Measurements from ENCODE around the gene RBM46.
A peak's percentile ranks its signal among the peaks of the same experiment; 100 is the strongest.

The RBM46 gene

GRCh38 chr4:154781126-154781982 is at the start of gene RBM46:
TSS of gene RBM46 (plus strand) at chr4:154781272. CDS start at chr4:154796753, 15,481 bp downstream.
- Mint-ChIP-seq H3K27me3 (peaks cover 12% of the 10 kb centered on the region), H3K4me1 (no peaks in the 10 kb centered on the region), H3K27ac (no peak within 1 kb of the TSS), H3K9me3 (no peaks in the 10 kb centered on the region), H3K36me3 (ENCODE audit: low read depth) (no peaks in the 10 kb centered on the region), H3K4me3 (no peak within 1 kb of the TSS)
- ATAC-seq = no peak
- no peak for DNase-seq

- ATAC-seq (no peak), DNase-seq (no peak)
- no peak overlapping the region for H3K4me3 Mint-ChIP-seq
- no peaks in the 10 kb centered on the region for H3K9me3 Mint-ChIP-seq
- no peaks in the 10 kb centered on the region for H3K36me3 Mint-ChIP-seq (ENCODE audit: low read depth)
- H3K4me1 Mint-ChIP-seq = no peaks in the 10 kb centered on the region
- no peak overlapping the region for H3K27ac Mint-ChIP-seq
- peaks cover 15% of the 10 kb centered on the region for H3K27me3 Mint-ChIP-seq
Measured at GRCh38 chr4:154731756-154732155, 49.3 kb upstream of the RBM46 start.

GRCh38 chr4:154732669-154733068 is 48.4 kb upstream of the RBM46 start:
- no peak overlapping the region for H3K27ac Mint-ChIP-seq
- H3K4me3 Mint-ChIP-seq = no peak overlapping the region
- no peak for DNase-seq
- H3K9me3 Mint-ChIP-seq = no peaks in the 10 kb centered on the region
- no peaks in the 10 kb centered on the region for H3K4me1 Mint-ChIP-seq
- no peaks in the 10 kb centered on the region for H3K36me3 Mint-ChIP-seq (ENCODE audit: low read depth)
- peaks cover 15% of the 10 kb centered on the region for H3K27me3 Mint-ChIP-seq
- ATAC-seq = no peak

- Mint-ChIP-seq H3K4me1 (peaks cover under 1% of the 10 kb centered on the region), H3K36me3 (ENCODE audit: low read depth) (no peaks in the 10 kb centered on the region), H3K27ac (no peak overlapping the region), H3K4me3 (no peak overlapping the region), H3K27me3 (peaks cover 25% of the 10 kb centered on the region), H3K9me3 (no peaks in the 10 kb centered on the region)
- DNase-seq (no peak), ATAC-seq (no peak)
Measured at GRCh38 chr4:154736770-154737169, 44.3 kb upstream of the RBM46 start.

- no peak overlapping the region for H3K27ac Mint-ChIP-seq
- peaks cover 9% of the 10 kb centered on the region for H3K4me1 Mint-ChIP-seq
- H3K36me3 Mint-ChIP-seq (ENCODE audit: low read depth) = no peaks in the 10 kb centered on the region
- peaks cover 34% of the 10 kb centered on the region for H3K27me3 Mint-ChIP-seq
- H3K9me3 Mint-ChIP-seq = no peaks in the 10 kb centered on the region
- ATAC-seq (no peak), DNase-seq (no peak)
- H3K4me3 Mint-ChIP-seq = no peak overlapping the region
Measured at GRCh38 chr4:154738426-154738825, 42.6 kb upstream of the RBM46 start.

GRCh38 chr4:154739111-154739510 is 42.0 kb upstream of the RBM46 start:
- Mint-ChIP-seq H3K9me3 (no peaks in the 10 kb centered on the region), H3K4me3 (no peak overlapping the region)

GRCh38 chr4:154740462-154740861 is 40.6 kb upstream of the RBM46 start:
- no peak for DNase-seq
- Mint-ChIP-seq H3K36me3 (ENCODE audit: low read depth) (peaks cover 1% of the 10 kb centered on the region), H3K9me3 (no peaks in the 10 kb centered on the region), H3K27ac (no peak overlapping the region), H3K27me3 (peaks cover 47% of the 10 kb centered on the region), H3K4me1 (peaks cover 17% of the 10 kb centered on the region), H3K4me3 (no peak overlapping the region)
- no peak for ATAC-seq

More at GRCh38 chr4:154739111-154739510, 42.0 kb upstream of the RBM46 start:
- Mint-ChIP-seq H3K4me1 (peaks cover 14% of the 10 kb centered on the region), H3K36me3 (ENCODE audit: low read depth) (peaks cover 1% of the 10 kb centered on the region), H3K27ac (no peak overlapping the region), H3K27me3 (peaks cover 35% of the 10 kb centered on the region)
- no peak for DNase-seq
- no peak for ATAC-seq

- ATAC-seq (no peak), DNase-seq (no peak)
- Mint-ChIP-seq H3K36me3 (ENCODE audit: low read depth) (peaks cover 1% of the 10 kb centered on the region), H3K4me3 (no peak overlapping the region), H3K27ac (no peak overlapping the region), H3K9me3 (no peaks in the 10 kb centered on the region), H3K4me1 (peaks cover 17% of the 10 kb centered on the region), H3K27me3 (peaks cover 49% of the 10 kb centered on the region)
Measured at GRCh38 chr4:154741131-154741665, 39.9 kb upstream of the RBM46 start.

- H3K36me3 Mint-ChIP-seq (ENCODE audit: low read depth) = peaks cover 1% of the 10 kb centered on the region
- peaks cover 59% of the 10 kb centered on the region for H3K27me3 Mint-ChIP-seq
- no peak overlapping the region for H3K27ac Mint-ChIP-seq
- DNase-seq (peak; percentile 2), ATAC-seq (no peak)
- peaks cover 17% of the 10 kb centered on the region for H3K4me1 Mint-ChIP-seq
- peak overlapping the region; percentile 2 for H3K4me3 Mint-ChIP-seq
- H3K9me3 Mint-ChIP-seq = no peaks in the 10 kb centered on the region
Measured at GRCh38 chr4:154741922-154742850, 38.9 kb upstream of the RBM46 start.

- H3K9me3 Mint-ChIP-seq = no peaks in the 10 kb centered on the region
- peaks cover 1% of the 10 kb centered on the region for H3K36me3 Mint-ChIP-seq (ENCODE audit: low read depth)
- H3K4me1 Mint-ChIP-seq = peaks cover 17% of the 10 kb centered on the region
- DNase-seq (peak; percentile 39), ATAC-seq (peak; percentile 59)
- H3K27ac Mint-ChIP-seq = no peak within 1 kb of the TSS
- peaks cover 64% of the 10 kb centered on the region for H3K27me3 Mint-ChIP-seq
- H3K4me3 Mint-ChIP-seq = peak within 1 kb of the TSS; percentile 70
Measured at GRCh38 chr4:154743683-154744340, 37.3 kb upstream of the RBM46 start, which contains the start of gene LRAT. TSS of gene LRAT (plus strand) at chr4:154744000. CDS start at chr4:154744327, 327 bp downstream.

- ATAC-seq = no peak
Measured at GRCh38 chr4:154744341-154744926, 36.6 kb upstream of the RBM46 start.

GRCh38 chr4:154757713-154758112 is 23.4 kb upstream of the RBM46 start:
- no peaks in the 10 kb centered on the region for H3K9me3 Mint-ChIP-seq
- no peak overlapping the region for H3K27ac Mint-ChIP-seq
- no peaks in the 10 kb centered on the region for H3K36me3 Mint-ChIP-seq (ENCODE audit: low read depth)
- H3K4me3 Mint-ChIP-seq = no peak overlapping the region
- no peak for DNase-seq
- no peak for ATAC-seq
- peaks cover 2% of the 10 kb centered on the region for H3K27me3 Mint-ChIP-seq
- no peaks in the 10 kb centered on the region for H3K4me1 Mint-ChIP-seq

More at GRCh38 chr4:154744341-154744926, 36.6 kb upstream of the RBM46 start:
- peaks cover 1% of the 10 kb centered on the region for H3K36me3 Mint-ChIP-seq (ENCODE audit: low read depth)
- peak overlapping the region; percentile 70 for H3K4me3 Mint-ChIP-seq
- no peaks in the 10 kb centered on the region for H3K9me3 Mint-ChIP-seq
- no peak overlapping the region for H3K27ac Mint-ChIP-seq
- peaks cover 17% of the 10 kb centered on the region for H3K4me1 Mint-ChIP-seq
- H3K27me3 Mint-ChIP-seq = peaks cover 64% of the 10 kb centered on the region
- DNase-seq = no peak

GRCh38 chr4:154760895-154761294 is 20.2 kb upstream of the RBM46 start:
- peaks cover 4% of the 10 kb centered on the region for H3K27me3 Mint-ChIP-seq
- no peak overlapping the region for H3K4me3 Mint-ChIP-seq
- no peak for DNase-seq
- ATAC-seq = no peak
- H3K4me1 Mint-ChIP-seq = no peaks in the 10 kb centered on the region
- H3K36me3 Mint-ChIP-seq (ENCODE audit: low read depth) = no peaks in the 10 kb centered on the region
- no peak overlapping the region for H3K27ac Mint-ChIP-seq
- H3K9me3 Mint-ChIP-seq = no peaks in the 10 kb centered on the region

- H3K9me3 Mint-ChIP-seq = no peaks in the 10 kb centered on the region
- H3K27me3 Mint-ChIP-seq = peaks cover 8% of the 10 kb centered on the region
- no peak overlapping the region for H3K27ac Mint-ChIP-seq
- no peak for DNase-seq
- no peak overlapping the region for H3K4me3 Mint-ChIP-seq
- H3K36me3 Mint-ChIP-seq (ENCODE audit: low read depth) = no peaks in the 10 kb centered on the region
- no peaks in the 10 kb centered on the region for H3K4me1 Mint-ChIP-seq
- ATAC-seq = no peak
Measured at GRCh38 chr4:154778264-154778663, 2.8 kb upstream of the RBM46 start.
